OCI-LY1 (cell line): Measurements from ENCODE around the gene SMIM5.

Experiments
- H2AFZ ChIP-seq: fragments of 200-600 bp; sonication (generic), shearing (Covaris generic); 2 replicates; pipeline ENCODE4 v1.6.0; 2014; ENCODE audit warnings: antibody characterized with exemption, mild to moderate bottlenecking, low read length
- H3F3A ChIP-seq: fragments of 200-600 bp; sonication (generic), shearing (Covaris generic); 2 replicates; pipeline ENCODE4 v1.6.0; 2014; ENCODE audit warnings: mild to moderate bottlenecking, antibody characterized with exemption, low read length, moderate library complexity; ENCODE audit not compliant: insufficient read depth
- H3K27ac ChIP-seq: fragments of 200-600 bp; sonication (generic); 2 replicates; pipeline ENCODE4 v1.5.1; 2014; ENCODE audit warnings: low read length, mixed run types, mild to moderate bottlenecking, low read depth; ENCODE audit not compliant: poor library complexity, severe bottlenecking
- H3K27me3 ChIP-seq: fragments of 200-600 bp; sonication (generic); 2 replicates; pipeline ENCODE4 v1.6.0; 2014; ENCODE audit warnings: antibody characterized with exemption, mild to moderate bottlenecking, low read length, moderate library complexity; ENCODE audit not compliant: insufficient read depth
- H3K36me3 ChIP-seq: fragments of 200-600 bp; sonication (generic); 2 replicates; pipeline ENCODE4 v1.6.1; 2014; ENCODE audit warnings: mild to moderate bottlenecking, antibody characterized with exemption, low read length, moderate library complexity, mixed read lengths; ENCODE audit not compliant: insufficient read depth
- H3K4me1 ChIP-seq: fragments of 200-600 bp; sonication (generic); 2 replicates; pipeline ENCODE4 v1.5.1; 2014; ENCODE audit warnings: mild to moderate bottlenecking, low read length, moderate library complexity; ENCODE audit not compliant: insufficient read depth, severe bottlenecking
- H3K4me2 ChIP-seq: fragments of 200-600 bp; sonication (generic), shearing (Covaris generic); 2 replicates; pipeline ENCODE4 v1.6.1; 2014; ENCODE audit warnings: low read length
- H3K4me3 ChIP-seq: fragments of 200-600 bp; sonication (generic); 2 replicates; pipeline ENCODE4 v1.5.1; 2014; ENCODE audit warnings: low read length, low read depth, mild to moderate bottlenecking, mixed read lengths; ENCODE audit not compliant: poor library complexity, severe bottlenecking
- H3K79me2 ChIP-seq: fragments of 200-600 bp; shearing (Covaris generic); 2 replicates; pipeline ENCODE4 v1.6.1; 2016; ENCODE audit warnings: mixed run types, low read length, mixed read lengths; ENCODE audit not compliant: insufficient read depth
- H3K9ac ChIP-seq: fragments of 200-600 bp; sonication (generic), shearing (Covaris generic); 2 replicates; pipeline ENCODE4 v1.6.1; 2014; ENCODE audit warnings: mild to moderate bottlenecking, low read length, mixed read lengths
- H3K9me2 ChIP-seq: fragments of 200-600 bp; sonication (generic), shearing (Covaris generic); 2 replicates; pipeline ENCODE4 v1.6.1; 2014; ENCODE audit warnings: low read depth, mild to moderate bottlenecking, low read length, mixed read lengths
- H3K9me3 ChIP-seq: fragments of 200-600 bp; shearing (Covaris generic); 2 replicates; pipeline ENCODE4 v1.6.1; 2014; ENCODE audit warnings: low read length, mixed read lengths
- H4K20me1 ChIP-seq: fragments of 200-600 bp; sonication (generic), shearing (Covaris generic); 2 replicates; pipeline ENCODE4 v1.6.0; 2016; ENCODE audit warnings: mild to moderate bottlenecking, low read length; ENCODE audit not compliant: insufficient read depth
- EZH2 ChIP-seq: fragments of 200-600 bp; sonication (generic), shearing (Covaris generic); IDR thresholded peaks from 2 replicates; pipeline ENCODE4 v1.8.0; 2017; ENCODE audit warnings: borderline replicate concordance, mixed run types, mild to moderate bottlenecking, antibody characterized with exemption, low read length, moderate library complexity, mixed read lengths
- TF ChIP-seq, protein P1 (sequence below): fragments of 200-600 bp; sonication (generic), shearing (Covaris generic); IDR thresholded peaks from 2 replicates; pipeline ENCODE4 v1.5.1; 2017; ENCODE audit warnings: mild to moderate bottlenecking, antibody characterized with exemption, low read length, moderate library complexity, mixed read lengths

SMIM5 gene

GRCh38 chr17:75662511-75662910, 29.3 kb downstream of the SMIM5 start:
- TF ChIP-seq EZH2 = no peak
- TF ChIP-seq, protein P1, sequence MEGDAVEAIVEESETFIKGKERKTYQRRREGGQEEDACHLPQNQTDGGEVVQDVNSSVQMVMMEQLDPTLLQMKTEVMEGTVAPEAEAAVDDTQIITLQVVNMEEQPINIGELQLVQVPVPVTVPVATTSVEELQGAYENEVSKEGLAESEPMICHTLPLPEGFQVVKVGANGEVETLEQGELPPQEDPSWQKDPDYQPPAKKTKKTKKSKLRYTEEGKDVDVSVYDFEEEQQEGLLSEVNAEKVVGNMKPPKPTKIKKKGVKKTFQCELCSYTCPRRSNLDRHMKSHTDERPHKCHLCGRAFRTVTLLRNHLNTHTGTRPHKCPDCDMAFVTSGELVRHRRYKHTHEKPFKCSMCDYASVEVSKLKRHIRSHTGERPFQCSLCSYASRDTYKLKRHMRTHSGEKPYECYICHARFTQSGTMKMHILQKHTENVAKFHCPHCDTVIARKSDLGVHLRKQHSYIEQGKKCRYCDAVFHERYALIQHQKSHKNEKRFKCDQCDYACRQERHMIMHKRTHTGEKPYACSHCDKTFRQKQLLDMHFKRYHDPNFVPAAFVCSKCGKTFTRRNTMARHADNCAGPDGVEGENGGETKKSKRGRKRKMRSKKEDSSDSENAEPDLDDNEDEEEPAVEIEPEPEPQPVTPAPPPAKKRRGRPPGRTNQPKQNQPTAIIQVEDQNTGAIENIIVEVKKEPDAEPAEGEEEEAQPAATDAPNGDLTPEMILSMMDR = no peak
- no peaks in the 10 kb centered on the region for H3K27me3 ChIP-seq
- no peaks in the 10 kb centered on the region for H3K9me3 ChIP-seq
- H3K9ac ChIP-seq = no peak overlapping the region
- H3F3A ChIP-seq = peaks cover 10% of the 10 kb centered on the region; the same call in 1 of the 2 replicates
- H4K20me1 ChIP-seq = no peaks in the 10 kb centered on the region
- H2AFZ ChIP-seq = no peak overlapping the region
- peaks cover 33% of the 10 kb centered on the region for H3K4me1 ChIP-seq
- H3K36me3 ChIP-seq = peaks cover 45% of the 10 kb centered on the region
- H3K4me2 ChIP-seq = no peak overlapping the region
- H3K79me2 ChIP-seq = peaks cover 13% of the 10 kb centered on the region
- peak overlapping the region; percentile 95 for H3K27ac ChIP-seq
- H3K4me3 ChIP-seq = no peak overlapping the region
- no peaks in the 10 kb centered on the region for H3K9me2 ChIP-seq

DNA sequence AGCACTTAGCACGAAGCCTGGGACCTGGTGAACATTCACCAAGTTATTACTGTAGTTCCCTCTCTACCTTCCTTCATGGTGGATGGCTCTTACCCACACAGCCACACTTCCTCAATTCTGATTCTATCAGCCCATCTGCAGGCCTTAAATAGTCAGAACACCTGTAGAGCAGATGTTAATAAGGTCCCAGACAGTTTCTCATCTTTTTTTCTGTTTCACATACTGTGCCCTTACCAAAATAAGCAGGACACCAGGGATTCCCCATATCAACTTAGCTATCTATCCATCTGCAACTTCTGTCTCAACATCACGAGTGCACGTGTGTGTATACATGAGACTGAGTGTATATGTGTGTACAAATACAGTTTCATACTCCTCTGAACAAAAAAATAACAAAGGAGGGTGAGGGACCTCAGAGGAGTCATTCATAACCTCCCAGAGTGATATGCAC, 30.9 kb downstream of the SMIM5 start:
- Histone ChIP-seq H3K27me3 (no peaks in the 10 kb centered on the region), H3K9me3 (no peaks in the 10 kb centered on the region), H4K20me1 (no peaks in the 10 kb centered on the region), H3K9me2 (no peaks in the 10 kb centered on the region), H3K4me2 (peak overlapping the region; percentile 92), H3K27ac (peak overlapping the region; percentile 95), H3F3A (peaks cover 10% of the 10 kb centered on the region; the same call in 1 of the 2 replicates), H3K4me3 (peak overlapping the region; percentile 95), H3K9ac (no peak overlapping the region; the same call in 1 of the 2 replicates), H3K79me2 (peaks cover 28% of the 10 kb centered on the region), H2AFZ (no peak overlapping the region), H3K36me3 (peaks cover 44% of the 10 kb centered on the region), H3K4me1 (peaks cover 46% of the 10 kb centered on the region)
- TF ChIP-seq, protein P1 = no peak
- no peak for TF ChIP-seq EZH2

- H3K9ac ChIP-seq = peak overlapping the region; percentile 95
- peaks cover 39% of the 10 kb centered on the region for H3K79me2 ChIP-seq
- H3K4me1 ChIP-seq = peaks cover 46% of the 10 kb centered on the region
- H3K9me2 ChIP-seq = no peaks in the 10 kb centered on the region
- no peak for TF ChIP-seq EZH2
- TF ChIP-seq, protein P1 = no peak
- no peaks in the 10 kb centered on the region for H3K27me3 ChIP-seq
- peaks cover 46% of the 10 kb centered on the region for H3K36me3 ChIP-seq
- H2AFZ ChIP-seq = no peak overlapping the region
- H3K9me3 ChIP-seq = no peaks in the 10 kb centered on the region
- H3F3A ChIP-seq = peaks cover 10% of the 10 kb centered on the region; the same call in 1 of the 2 replicates
- H3K4me2 ChIP-seq = peak overlapping the region; percentile 92
- H4K20me1 ChIP-seq = no peaks in the 10 kb centered on the region
- peak overlapping the region; percentile 95 for H3K27ac ChIP-seq
- peak overlapping the region; percentile 95 for H3K4me3 ChIP-seq
Measured at GRCh38 chr17:75665981-75666380, 32.7 kb downstream of the SMIM5 start.
